T-helper 2 cell (primary cell): Measurements from ENCODE around the gene CASD1.
A peak's percentile ranks its signal among the peaks of the same experiment; 100 is the strongest.

Experiments
- DNase-seq, 5 experiments: peaks; one replicate each; pipeline versions ENCODE4 v3.0.0 to v3.0.0-alpha.2; 2012 to 2022
- total RNA-seq, 2 donors: gene quantifications; one replicate each; lab custom pipeline; 2026; lab: John Stamatoyannopoulos, UW

Gene CASD1
- total RNA-seq: 31.5 to 47.5 reads per million in 2 donors

- DNase-seq: peak; percentile 37 to 79 (median 52)
Measured at GRCh38 chr7:94509264-94509886, at the start of gene CASD1. Gene CASD1, plus strand, starts transcription at chr7:94509809. Its CDS starts 276 bp downstream, at chr7:94510085.

- DNase-seq: no peak
Measured at GRCh38 chr7:94466516-94466915, 43.1 kb upstream of the CASD1 start.

- DNase-seq: no peak
Measured at GRCh38 chr7:94471604-94472003, 38.0 kb upstream of the CASD1 start.

GRCh38 chr7:94472608-94473007 lies 37.0 kb upstream of the CASD1 start:
- peak in 1 of 5 experiments; percentile 39 for DNase-seq

GRCh38 chr7:94476251-94476840 lies 33.3 kb upstream of the CASD1 start:
- no peak for DNase-seq

- DNase-seq: no peak
Measured at GRCh38 chr7:94477878-94478277, 31.7 kb upstream of the CASD1 start.

- DNase-seq: no peak
Measured at GRCh38 chr7:94478648-94479214, 30.9 kb upstream of the CASD1 start.

GRCh38 chr7:94481279-94481678 lies 28.3 kb upstream of the CASD1 start:
- DNase-seq: no peak

- DNase-seq: no peak
Measured at GRCh38 chr7:94482796-94483195, 26.8 kb upstream of the CASD1 start.

- DNase-seq: no peak
Measured at GRCh38 chr7:94483843-94484242, 25.8 kb upstream of the CASD1 start.

- peak in 1 of 5 experiments; percentile 42 for DNase-seq
Measured at GRCh38 chr7:94486216-94486615, 23.4 kb upstream of the CASD1 start.

- DNase-seq: no peak
Measured at GRCh38 chr7:94491410-94491809, 18.2 kb upstream of the CASD1 start.

- DNase-seq: peak in 1 of 5 experiments; percentile 75
Measured at GRCh38 chr7:94492601-94493000, 17.0 kb upstream of the CASD1 start.

- DNase-seq: no peak
Measured at GRCh38 chr7:94497874-94498670, 11.5 kb upstream of the CASD1 start.

GRCh38 chr7:94498918-94499317 lies 10.7 kb upstream of the CASD1 start:
- DNase-seq: no peak

GRCh38 chr7:94507462-94507861 lies 2.1 kb upstream of the CASD1 start:
- DNase-seq: no peak

- DNase-seq: peak in 1 of 5 experiments; percentile 16
Measured at GRCh38 chr7:94507962-94508361, 1.6 kb upstream of the CASD1 start.

GRCh38 chr7:94509887-94510581 lies 425 bp downstream of the CASD1 start:
- peak; percentile 40 to 85 (median 54) for DNase-seq

- peak in 3 of 5 experiments; percentile 4 to 82 (median 58) for DNase-seq
Measured at GRCh38 chr7:94510582-94511496, 1.2 kb downstream of the CASD1 start.

GRCh38 chr7:94511718-94512117 lies 2.1 kb downstream of the CASD1 start:
- DNase-seq: no peak

GRCh38 chr7:94512735-94513564 lies 3.3 kb downstream of the CASD1 start:
- DNase-seq: no peak
